GM19452 (cell line): ENCODE data around the gene GAS2.

Experiments
- ATAC-seq: cut with Tn5 transposase; IDR thresholded peaks from one replicate; pipeline ENCODE4 v1.9.1; 2021; ENCODE audit not compliant: unreplicated experiment

The GAS2 gene

GRCh38 chr11:22860241-22860640 is 193.8 kb downstream of the GAS2 start, which contains the start of gene CCDC179:
Gene CCDC179 (minus strand): TSS chr11:22860474. CDS start chr11:22860421, 53 bp downstream.
- ATAC-seq = no peak
